GM12878 (cell line): ENCODE results near the gene TOMM5. TPM values are rescaled to one million over a fixed set of nuclear protein-coding genes. Genes with fewer than 3 reads are reported as not detected.
"Not testable (repeated sequence)": the region's sequence is repeated elsewhere in the genome, so short reads cannot be mapped to it uniquely, and the experiment has no call there.

Experiments used
- ATAC-seq: fragments of 200-7000 bp; cut with Tn5 transposase; 3 replicates; pipeline ENCODE4 v1.9.1; 2020; ENCODE audit warnings: mild to moderate bottlenecking, moderate library complexity
- BruUV-seq: library from RNA; stranded (reverse); fragments of 400-500 nt; replicated peaks from 2 replicates; lab custom pipeline; 2021; lab: Mats Ljungman, UMichigan
- CTCF ChIA-PET: fragments of 300-600 bp; sonication (Branson Sonifier 250); formaldehyde crosslinking; extraction: SDS; loops from one replicate; lab custom pipeline; 2021; ENCODE audit warnings: inconsistent platforms; lab: Yijun Ruan, JAX
- POLR2A ChIA-PET: fragments of 350-600 bp; formaldehyde crosslinking; extraction: SDS; loops from one replicate; lab custom pipeline; 2021; ENCODE audit warnings: inconsistent platforms; lab: Charles Lee
- RAD21 ChIA-PET: fragments of 300-600 bp; sonication (Branson Sonifier 250); formaldehyde crosslinking; loops from one replicate; lab custom pipeline; 2023; ENCODE audit warnings: antibody characterized with exemption; ENCODE audit not compliant: unreplicated experiment; lab: Charles Lee
- SMC1A ChIA-PET: fragments of 300-600 bp; sonication (Branson Sonifier 250); formaldehyde crosslinking; loops from one replicate; lab custom pipeline; 2023; ENCODE audit not compliant: unreplicated experiment, uncharacterized antibody; lab: Charles Lee
- DNase-seq: peaks from one replicate; pipeline ENCODE4 v3.0.0-alpha.2; 2011; ENCODE audit warnings: low read depth, low spot score
- FAIRE-seq: peaks from 3 replicates; lab custom pipeline; 2011; peaks lifted over from hg19 to GRCh38; lab: Jason Lieb, UNC
- H2AFZ ChIP-seq: 2 replicates; pipeline ENCODE4 v1.6.0; 2011; ENCODE audit warnings: low read depth, low read length, control low read depth; ENCODE audit not compliant: control insufficient read depth
- H3K27ac ChIP-seq: 2 replicates; pipeline ENCODE4 v1.5.1; 2011; ENCODE audit warnings: control low read depth; ENCODE audit not compliant: control insufficient read depth, insufficient read depth
- H3K27me3 ChIP-seq, 2 experiments: replicated peaks in 1 of 2; 2 replicates each; pipeline versions ENCODE4 v1.6.0 to v1.6.1; 2011; ENCODE audit warnings: low read length in 1 of 2; ENCODE audit not compliant: control insufficient read depth in 2 of 2, insufficient read depth in 2 of 2
- H3K36me3 ChIP-seq, 2 experiments: 2 replicates each; pipeline ENCODE4 v1.5.1; 2011; ENCODE audit warnings: low read length in 1 of 2; ENCODE audit not compliant: control insufficient read depth in 2 of 2, insufficient read depth in 2 of 2
- H3K4me1 ChIP-seq: 2 replicates; pipeline ENCODE4 v1.6.1; 2011; ENCODE audit warnings: mild to moderate bottlenecking, low read length, moderate library complexity, mixed read lengths; ENCODE audit not compliant: control insufficient read depth, insufficient read depth
- H3K4me2 ChIP-seq: 2 replicates; pipeline ENCODE4 v1.6.0; 2011; ENCODE audit warnings: control low read depth; ENCODE audit not compliant: control insufficient read depth, insufficient read depth
- H3K4me3 ChIP-seq: fragments of 200-600 bp; sonication (generic); 2 replicates; pipeline ENCODE4 v1.5.1; 2016
- H3K79me2 ChIP-seq: 2 replicates; pipeline ENCODE4 v1.6.0; 2011; ENCODE audit warnings: low read length; ENCODE audit not compliant: control insufficient read depth, insufficient read depth
- H3K9ac ChIP-seq: 2 replicates; pipeline ENCODE4 v1.8.0; 2011; ENCODE audit warnings: low read length, control low read depth, mixed read lengths; ENCODE audit not compliant: control insufficient read depth, insufficient read depth
- H3K9me3 ChIP-seq: replicated peaks from 3 replicates; pipeline ENCODE4 v1.5.1; 2011; ENCODE audit warnings: mild to moderate bottlenecking, low read length; ENCODE audit not compliant: control insufficient read depth, insufficient read depth
- H4K20me1 ChIP-seq: 2 replicates; pipeline ENCODE4 v1.6.0; 2011; ENCODE audit not compliant: control insufficient read depth, insufficient read depth
- POLR2AphosphoS2 ChIP-seq: IDR thresholded peaks from 2 replicates; pipeline ENCODE4 v1.6.1; 2011; ENCODE audit warnings: low read depth, mild to moderate bottlenecking, low read length, improper control_type of control experiment, moderate library complexity
- ZNF274 ChIP-seq: IDR thresholded peaks from one replicate; pipeline ENCODE4 v1.8.0; 2011; ENCODE audit not compliant: insufficient read length, insufficient read depth
- WGBS: methylation state at CpG from one replicate; pipeline ENCODE4 v1.1.6; 2016; ENCODE audit warnings: low lambda C conversion rate; ENCODE audit not compliant: insufficient replicate concordance, insufficient coverage; ENCODE audit errors: missing lambda C conversion rate; 5-methylcytosine and 5-hydroxymethylcytosine counted together
- in situ Hi-C: fragments of 300-500 bp; cut with MboI; formaldehyde crosslinking; loops from 9 replicates; pipeline ENCODE4 v1.14.3; 2018; ENCODE audit warnings: mixed read lengths
- intact Hi-C: fragments of 100-400 bp; cut with micrococcal nuclease; formaldehyde crosslinking; loops from one replicate; pipeline ENCODE4 v1.14.2; 2022; ENCODE audit not compliant: unreplicated experiment
- polyA plus RNA-seq, 11 experiments: library from polyadenylated mRNA; depleted of rRNA in 4 of 11; unstranded in 6 of 11; stranded (reverse) in 5 of 11; fragments of >200 nt; fragmentation: Nextera tagmentation in 4 of 11; fragmentation: Illumina TruSeq in 1 of 11; extraction: Ambion mirVana in 4 of 11; extraction: Trizol in 1 of 11; gene quantifications; 1 replicate in 1 of 11; 2 replicates in 10 of 11; pipeline versions ENCODE4 v1.2.1 to v1.2.3, GENCODE V29; 2011 to 2016; ENCODE audit warnings: inconsistent platforms in 2 of 11, missing spikeins in 2 of 11, low read depth in 1 of 11
- total RNA-seq, 4 experiments: library from RNA; depleted of rRNA in 3 of 4; stranded (reverse); fragments of >200 nt in 3 of 4; fragmentation: Illumina TruSeq in 1 of 4; extraction: Trizol in 1 of 4; gene quantifications; 2 replicates each; pipeline versions ENCODE4 v1.2.1 to v1.2.3, GENCODE V29; 2013 to 2021
- TF ChIP-seq, protein P1 (sequence below): IDR thresholded peaks from 2 replicates; pipeline ENCODE4 v1.6.1; 2012; ENCODE audit warnings: low read length, inconsistent platforms
- TF ChIP-seq, protein P2 (sequence below): fragments of 450-650 bp; IDR thresholded peaks from 2 replicates; pipeline ENCODE4 v1.6.1; 2017; ENCODE audit warnings: borderline replicate concordance

Gene TOMM5
- total and polyA plus RNA-seq, 10 of the 15 experiments (the other 5 are each of a cell fraction or from before 2014, with no cell fraction given): 152 to 1,143 (median 351) TPM

DNA sequence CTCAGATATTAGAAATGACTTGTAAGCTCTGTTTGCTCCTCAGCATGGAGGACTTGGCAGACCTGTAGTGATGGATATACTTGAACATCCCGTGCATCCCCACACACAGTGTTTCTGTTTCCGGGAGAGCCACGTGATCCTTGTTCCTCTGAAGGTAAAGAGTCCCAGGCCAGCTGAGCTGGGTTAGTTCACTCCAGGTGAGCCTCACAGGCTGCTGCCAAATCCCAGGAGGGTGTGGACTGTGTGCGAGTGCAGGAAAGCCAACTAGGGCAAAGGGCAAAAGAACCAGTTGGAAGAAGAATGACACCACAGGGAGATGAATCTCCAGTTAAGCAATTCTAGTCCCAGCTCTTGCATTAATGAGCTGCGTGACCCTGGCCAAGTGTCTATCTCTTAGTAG, 10.4 kb upstream of the TOMM5 start (continued):
- TF ChIP-seq, protein P1, sequence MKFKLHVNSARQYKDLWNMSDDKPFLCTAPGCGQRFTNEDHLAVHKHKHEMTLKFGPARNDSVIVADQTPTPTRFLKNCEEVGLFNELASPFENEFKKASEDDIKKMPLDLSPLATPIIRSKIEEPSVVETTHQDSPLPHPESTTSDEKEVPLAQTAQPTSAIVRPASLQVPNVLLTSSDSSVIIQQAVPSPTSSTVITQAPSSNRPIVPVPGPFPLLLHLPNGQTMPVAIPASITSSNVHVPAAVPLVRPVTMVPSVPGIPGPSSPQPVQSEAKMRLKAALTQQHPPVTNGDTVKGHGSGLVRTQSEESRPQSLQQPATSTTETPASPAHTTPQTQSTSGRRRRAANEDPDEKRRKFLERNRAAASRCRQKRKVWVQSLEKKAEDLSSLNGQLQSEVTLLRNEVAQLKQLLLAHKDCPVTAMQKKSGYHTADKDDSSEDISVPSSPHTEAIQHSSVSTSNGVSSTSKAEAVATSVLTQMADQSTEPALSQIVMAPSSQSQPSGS: no peak
- TF ChIP-seq, all 136 proteins: peak for 0

DNA sequence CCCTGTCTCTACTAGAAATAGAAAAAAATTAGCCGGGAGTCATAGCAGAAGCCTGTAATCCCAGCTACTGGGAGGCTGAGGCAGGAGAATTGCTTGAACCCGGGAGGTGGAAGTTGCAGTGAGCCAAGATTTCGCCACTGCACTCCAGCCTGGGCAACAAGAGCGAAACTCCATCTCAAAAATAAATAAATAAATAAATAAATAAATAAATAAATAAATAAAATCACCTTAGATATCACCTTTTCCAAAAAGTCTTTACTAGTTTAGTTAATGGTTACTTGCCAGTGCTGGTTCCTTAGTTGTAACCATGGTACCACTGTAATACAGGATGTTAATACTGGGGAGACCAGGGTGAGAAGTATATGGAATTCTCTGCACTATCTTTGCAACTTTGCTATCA, 9.7 kb upstream of the TOMM5 start:
- H4K20me1 ChIP-seq, H3K4me3 ChIP-seq, RAD21 ChIA-PET, H3K79me2 ChIP-seq, FAIRE-seq, intact Hi-C loops, H3K27me3 ChIP-seq, in situ Hi-C loops, H3K9ac ChIP-seq, DNase-seq, BruUV-seq, H2AFZ ChIP-seq, ATAC-seq, H3K36me3 ChIP-seq, H3K9me3 ChIP-seq, H3K27ac ChIP-seq, H3K4me2 ChIP-seq, H3K4me1 ChIP-seq, POLR2A ChIA-PET: not testable (repeated sequence)
- CTCF ChIA-PET: interaction anchor here (0.7 to 0.8 kb wide), 2 partner anchors 8 to 23 kb away, joined by 3 read pairs; no protein-coding TSS in a partner anchor
- WGBS: 25% methylated on average over 4 of the region's 4 CpGs
- SMC1A ChIA-PET: interaction anchor here (1.3 kb wide), 1 partner anchor 19 kb away, joined by 3 read pairs; no protein-coding TSS in a partner anchor

DNA sequence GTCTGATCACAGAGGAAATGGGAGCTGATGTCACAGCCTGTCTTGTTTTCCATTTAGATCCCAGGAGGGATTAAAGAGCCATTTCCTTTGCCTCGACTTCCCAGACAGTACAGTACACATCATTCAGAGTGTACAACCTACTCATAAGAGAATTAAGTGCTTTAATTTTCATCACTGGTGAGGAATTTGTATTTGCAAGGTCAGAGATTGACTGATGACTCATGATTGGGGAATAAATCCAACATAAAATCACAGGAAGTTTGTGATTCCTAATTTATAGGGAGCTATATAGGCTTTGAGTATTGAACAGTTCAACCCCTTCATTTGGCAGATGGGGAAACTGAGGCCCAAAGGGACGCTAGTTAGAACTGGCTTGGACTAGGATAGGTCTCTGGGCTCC, 4.1 kb upstream of the TOMM5 start:
- H3K4me1 ChIP-seq: no peaks in the 10 kb centered on the region
- no peak for DNase-seq
- H3K36me3 ChIP-seq: no peaks in the 10 kb centered on the region
- no peak overlapping the region for H3K4me2 ChIP-seq
- no peak overlapping the region for H3K9ac ChIP-seq
- no peak for ATAC-seq
- peaks cover 14% of the 10 kb centered on the region for H3K79me2 ChIP-seq
- H3K27me3 ChIP-seq: peaks cover 0 to 2% of the 10 kb centered on the region in 2 experiments; a peak in 1 of 4 replicates
- WGBS: 0% methylated on average over 2 of the region's 2 CpGs
- no peaks in the 10 kb centered on the region for H4K20me1 ChIP-seq
- TF ChIP-seq, protein P2, sequence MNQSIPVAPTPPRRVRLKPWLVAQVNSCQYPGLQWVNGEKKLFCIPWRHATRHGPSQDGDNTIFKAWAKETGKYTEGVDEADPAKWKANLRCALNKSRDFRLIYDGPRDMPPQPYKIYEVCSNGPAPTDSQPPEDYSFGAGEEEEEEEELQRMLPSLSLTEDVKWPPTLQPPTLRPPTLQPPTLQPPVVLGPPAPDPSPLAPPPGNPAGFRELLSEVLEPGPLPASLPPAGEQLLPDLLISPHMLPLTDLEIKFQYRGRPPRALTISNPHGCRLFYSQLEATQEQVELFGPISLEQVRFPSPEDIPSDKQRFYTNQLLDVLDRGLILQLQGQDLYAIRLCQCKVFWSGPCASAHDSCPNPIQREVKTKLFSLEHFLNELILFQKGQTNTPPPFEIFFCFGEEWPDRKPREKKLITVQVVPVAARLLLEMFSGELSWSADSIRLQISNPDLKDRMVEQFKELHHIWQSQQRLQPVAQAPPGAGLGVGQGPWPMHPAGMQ: no peak
- TF ChIP-seq POLR2AphosphoS2 (no peak), ZNF274 (no peak)
- TF ChIP-seq, all 136 proteins: peak for 0
- H3K9me3 ChIP-seq: no peaks in the 10 kb centered on the region
- no peak for FAIRE-seq
- in situ Hi-C loops: no loop called here
- CTCF ChIA-PET: interaction anchor here (0.7 to 3.3 kb wide), 4 partner anchors 13 to 133 kb away, joined by 3 to 6 read pairs (median 4); no protein-coding TSS in a partner anchor
- RAD21 ChIA-PET: no interaction called here
- POLR2A ChIA-PET: interaction anchor here (0.6 to 1.3 kb wide), 3 partner anchors 22 to 766 kb away, joined by 3 to 5 read pairs (median 4); no protein-coding TSS in a partner anchor
- H3K27ac ChIP-seq: no peak overlapping the region
- intact Hi-C loops: loop anchor here (10.0 kb wide), 1 partner anchor 308 kb away; the partner anchor contains the start of gene SLC25A51
- H2AFZ ChIP-seq: no peak overlapping the region
- SMC1A ChIA-PET: interaction anchor here (1.0 to 1.2 kb wide), 3 partner anchors 19 to 492 kb away, joined by 3 read pairs; no protein-coding TSS in a partner anchor
- no peak overlapping the region for H3K4me3 ChIP-seq
- no TSS peak for BruUV-seq
